HT1080 (cell line): Measurements from ENCODE around the gene ADAM12. TPM values are rescaled to one million over a fixed set of nuclear protein-coding genes. Genes with fewer than 3 reads are reported as not detected.

ENCODE experiments used
- DNase-seq: peaks from one replicate; pipeline ENCODE4 v3.0.0-alpha.2; 2015; ENCODE audit warnings: low read depth
- total RNA-seq: library from RNA; depleted of rRNA; stranded (reverse); fragments of >200 nt; shearing (Covaris generic); gene quantifications from 2 replicates; pipeline ENCODE4 v1.2.3, GENCODE V29; 2014

ADAM12 gene
- total RNA-seq, 1 experiment from 2014 or later: 0.50 TPM

- DNase-seq: no peak
These were observed 152.1 kb downstream of the ADAM12 start for GRCh38 chr10:126235979-126236851.

DNA sequence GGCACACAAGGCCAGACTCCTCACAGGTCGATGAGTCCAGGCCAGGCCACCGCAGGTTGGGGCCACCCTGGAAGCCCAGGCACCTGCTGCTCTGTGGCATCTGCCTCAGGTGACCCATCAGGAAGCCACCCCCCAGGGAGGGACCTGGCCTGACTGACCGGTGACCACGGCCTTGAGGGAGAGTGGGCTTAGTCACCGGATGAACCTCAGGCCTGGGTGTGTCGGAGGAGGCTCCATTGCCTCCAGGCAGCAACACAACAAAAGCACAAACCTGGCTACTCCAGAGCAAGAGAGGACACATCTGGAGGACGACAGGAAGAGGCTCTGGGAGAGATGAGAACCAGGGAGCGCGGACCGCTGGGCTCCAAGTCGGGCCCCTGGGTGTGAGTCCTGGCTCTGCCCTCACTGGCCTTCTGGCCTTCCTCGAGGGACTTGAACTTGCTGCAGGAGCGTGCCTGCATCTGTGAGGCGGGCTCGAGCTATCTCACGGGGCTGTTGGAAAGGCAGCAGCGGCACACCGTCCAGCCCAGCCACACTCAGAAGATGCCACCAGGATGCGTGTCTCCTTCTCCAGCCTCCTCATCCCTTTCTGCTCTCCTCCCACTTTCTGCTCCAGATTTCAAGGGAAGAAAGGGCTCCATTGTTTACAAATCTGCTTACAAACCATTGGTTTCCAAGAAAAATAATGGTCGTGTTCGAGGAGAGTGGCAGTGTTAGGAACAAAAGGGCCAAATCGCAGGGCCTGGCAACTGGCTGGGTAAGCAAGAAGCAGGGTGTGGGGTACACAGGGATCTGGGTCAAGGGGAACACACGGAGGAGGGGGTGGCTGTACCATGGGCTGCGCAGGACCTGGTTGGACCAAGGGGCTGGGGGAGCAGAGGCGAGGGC is 152.9 kb downstream of the ADAM12 start:
- DNase-seq: peak; percentile 38

DNA sequence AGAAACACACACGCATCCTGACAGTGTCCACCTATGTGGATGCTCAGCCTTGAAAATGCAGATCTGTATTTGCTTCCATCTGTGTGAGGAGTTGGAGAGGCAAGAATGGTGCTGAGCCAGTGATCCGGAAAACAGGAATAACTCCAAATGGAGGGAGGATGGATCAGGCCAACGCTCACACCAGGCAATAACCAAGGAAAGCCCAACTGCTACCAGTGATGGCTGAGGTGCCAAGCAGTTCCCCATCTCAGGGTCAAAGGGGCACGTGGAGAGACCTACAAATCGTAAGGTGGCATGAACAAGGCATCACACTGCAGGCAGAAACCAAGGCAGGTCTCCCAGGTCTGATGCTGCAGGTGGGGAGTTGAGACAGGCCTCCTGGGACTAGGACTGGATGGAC is 153.6 kb downstream of the ADAM12 start:
- no peak for DNase-seq

GRCh38 chr10:126233182-126234148 is 154.8 kb downstream of the ADAM12 start:
- no peak for DNase-seq

DNA sequence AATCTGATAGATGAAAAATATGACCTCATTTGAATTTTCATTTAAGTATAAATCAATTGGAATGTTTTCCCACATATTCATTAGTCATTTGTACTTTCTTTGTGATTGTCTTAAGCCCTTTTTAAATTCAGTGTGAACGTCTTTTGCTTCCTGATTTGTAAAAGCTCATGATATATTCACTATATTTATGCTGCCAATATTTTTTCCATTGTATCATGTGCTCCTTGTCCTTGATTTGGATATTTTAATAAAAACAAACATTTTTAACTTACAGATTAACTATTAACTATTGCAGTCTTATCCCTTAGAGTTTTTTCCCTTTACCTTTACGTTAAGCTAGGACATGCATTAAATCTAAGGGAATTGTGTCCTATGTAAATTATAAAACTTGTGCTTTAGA is 157.7 kb downstream of the ADAM12 start:
- no peak for DNase-seq

DNA sequence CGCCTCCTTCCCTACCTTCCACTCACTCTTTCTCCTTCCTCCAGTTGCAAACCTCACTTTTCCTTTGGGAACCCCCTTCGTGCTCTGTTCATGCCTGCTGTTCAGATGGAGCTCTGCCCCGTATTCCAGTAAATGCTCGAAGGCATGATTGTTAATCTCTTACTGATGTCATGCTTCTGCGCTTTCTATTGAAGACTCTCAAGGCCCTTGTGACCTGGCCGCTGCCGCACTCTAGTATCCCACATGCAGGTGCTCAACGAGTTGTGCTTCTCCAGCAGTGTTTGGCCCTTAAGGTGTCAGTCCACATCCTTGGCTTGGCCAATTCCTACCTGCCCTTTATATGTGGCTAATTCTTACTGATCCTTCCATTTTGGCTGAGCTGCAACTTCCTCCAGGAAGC is 158.6 kb downstream of the ADAM12 start:
- DNase-seq: no peak

DNA sequence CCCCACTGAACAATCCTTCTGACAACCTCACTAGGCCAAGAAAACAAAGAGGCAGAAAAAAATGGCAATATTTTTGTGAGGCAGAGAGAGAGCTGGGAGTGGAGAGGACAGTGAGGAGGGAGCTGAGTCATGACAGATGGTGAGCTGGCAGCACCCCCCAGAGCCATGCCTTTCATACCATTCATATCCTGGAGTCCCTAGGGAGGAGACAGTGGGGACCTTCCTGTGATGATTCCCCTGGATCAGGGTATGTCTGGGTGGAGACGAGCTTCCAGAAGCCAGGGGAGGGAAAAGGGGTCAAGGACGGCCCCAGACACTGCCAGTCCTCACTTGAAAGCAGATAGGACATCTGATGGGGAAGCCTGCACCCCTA is 160.5 kb downstream of the ADAM12 start:
- peak; percentile 94 for DNase-seq

- no peak for DNase-seq
These were observed 161.1 kb downstream of the ADAM12 start for GRCh38 chr10:126226988-126227761.

DNA sequence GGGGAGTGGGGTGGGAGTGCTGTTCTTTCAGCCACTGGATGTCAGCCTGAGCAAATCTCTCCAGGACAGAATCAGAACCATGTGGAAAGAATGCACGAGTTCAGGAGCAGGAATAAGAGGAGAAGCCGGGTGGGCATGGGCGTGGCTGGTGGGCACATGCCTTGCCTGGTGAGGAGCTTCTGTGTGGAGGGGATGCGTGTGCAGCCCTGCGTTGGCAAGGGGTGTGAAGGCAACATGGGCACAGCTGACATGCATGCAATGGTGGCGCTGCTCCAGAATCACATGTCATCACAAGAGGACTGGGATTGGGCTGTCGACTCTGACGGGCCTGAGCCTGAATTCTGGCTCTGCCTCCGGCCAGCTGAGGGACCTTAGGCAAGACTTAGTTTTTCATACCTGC is 162.1 kb downstream of the ADAM12 start:
- no peak for DNase-seq

GRCh38 chr10:126225672-126226008 is 162.6 kb downstream of the ADAM12 start:
- no peak for DNase-seq

- no peak for DNase-seq
These were observed 163.2 kb downstream of the ADAM12 start for GRCh38 chr10:126224967-126225671.

GRCh38 chr10:126223512-126224067 is 164.7 kb downstream of the ADAM12 start:
- DNase-seq: no peak

- no peak for DNase-seq
These were observed 165.4 kb downstream of the ADAM12 start for GRCh38 chr10:126222736-126223511.

DNA sequence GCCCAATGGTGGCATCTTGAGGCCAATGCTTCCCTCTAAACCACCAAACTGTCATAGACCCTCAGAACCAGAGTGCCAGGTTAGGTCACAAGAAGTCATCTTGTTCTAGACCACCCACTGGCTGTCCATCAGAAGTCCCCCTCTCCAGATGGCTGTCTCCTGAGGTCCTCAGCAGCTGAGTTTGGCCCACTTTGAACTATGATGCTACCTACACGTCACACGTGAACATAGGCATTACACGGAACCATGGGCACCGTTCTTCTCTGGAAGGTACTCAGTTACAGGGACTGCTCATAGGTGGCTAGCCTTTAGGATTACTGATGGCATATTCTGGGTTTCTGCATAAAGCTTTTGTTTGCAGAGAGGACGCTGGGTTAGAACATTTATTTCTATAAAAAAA is 166.4 kb downstream of the ADAM12 start:
- DNase-seq: no peak

DNA sequence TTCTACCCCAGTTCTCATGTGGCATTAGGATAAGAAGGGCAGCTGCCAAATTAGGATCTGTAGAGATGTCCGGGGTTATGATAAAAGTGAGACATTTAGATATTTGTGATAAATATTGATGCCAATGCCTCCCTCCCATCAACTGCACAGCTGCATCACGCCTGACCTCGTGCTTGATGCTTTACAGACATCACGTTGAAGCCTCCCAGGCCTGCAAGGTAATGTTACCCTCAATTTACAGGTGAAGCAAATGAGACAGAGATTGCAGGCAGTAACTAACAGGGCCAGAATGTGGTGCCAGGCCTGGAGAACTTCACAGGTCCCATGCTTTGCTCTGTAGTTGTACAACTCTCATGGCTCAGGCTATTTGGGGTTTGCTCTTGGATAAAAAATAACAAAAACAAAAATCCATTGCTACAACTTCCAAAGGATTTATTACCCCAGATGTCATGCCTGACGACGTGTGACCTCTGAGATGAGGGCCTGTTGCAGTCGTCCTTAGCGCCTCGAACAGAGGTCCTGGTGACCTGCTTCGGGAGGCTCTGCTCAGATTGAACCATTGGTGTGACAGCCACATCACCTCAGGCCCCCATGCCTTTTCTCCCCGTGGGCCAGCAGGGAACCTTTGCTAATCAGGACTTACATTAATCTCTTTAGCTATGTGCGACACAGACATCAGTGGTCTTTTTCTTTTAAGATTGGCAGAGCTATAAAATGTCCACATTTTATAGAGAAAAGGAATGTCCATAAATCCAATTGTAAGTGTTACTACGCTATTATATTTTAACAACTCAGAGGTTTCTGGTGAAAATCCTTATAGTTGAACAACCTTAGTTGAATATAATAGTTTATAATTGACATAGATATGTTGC is 169.3 kb downstream of the ADAM12 start:
- DNase-seq: no peak

DNA sequence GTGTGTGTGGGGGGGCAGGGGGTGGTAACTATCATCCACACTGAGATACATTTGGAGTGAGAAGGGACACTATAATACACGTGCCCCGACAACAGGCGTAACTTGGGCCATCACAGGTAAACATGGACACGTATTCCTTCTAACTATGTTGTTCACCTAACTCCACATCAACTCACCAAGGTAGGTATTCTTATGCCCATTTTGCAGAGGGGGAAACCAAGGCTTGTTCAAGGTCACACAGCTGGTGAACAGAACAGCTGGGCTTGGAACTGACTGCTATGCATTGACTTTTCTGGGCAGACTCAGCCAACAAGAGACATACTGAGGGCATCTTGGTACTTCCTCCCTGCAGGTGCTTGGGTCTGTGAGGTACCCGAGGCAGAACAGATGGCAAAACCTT is 170.1 kb downstream of the ADAM12 start:
- no peak for DNase-seq

- DNase-seq: no peak
These were observed 171.7 kb downstream of the ADAM12 start for GRCh38 chr10:126216632-126216961.
